Measurements from ENCODE around the gene TGFBR3. TPM values are rescaled to one million over a fixed set of nuclear protein-coding genes. Genes with fewer than 3 reads are reported as not detected.

Gene TGFBR3
- total RNA-seq, 1 donor: 118 TPM

- no peak for DNase-seq (ENCODE audit: low read depth)
These were observed 114.2 kb downstream of the TGFBR3 start for GRCh38 chr1:91771717-91772116.

GRCh38 chr1:91770667-91771268 lies 115.2 kb downstream of the TGFBR3 start:
- no peak for TF ChIP-seq CTCF (IDR thresholded peaks at IDR 0.05; ENCODE audit: insufficient read depth, low read length)
- DNase-seq (ENCODE audit: low read depth): no peak
- H3K4me3 ChIP-seq (ENCODE audit: low read depth, low read length): no peak overlapping the region

More at GRCh38 chr1:91771717-91772116, 114.2 kb downstream of the TGFBR3 start:
- no peak overlapping the region for H3K4me3 ChIP-seq (ENCODE audit: low read depth, low read length)
- TF ChIP-seq CTCF (IDR thresholded peaks at IDR 0.05; ENCODE audit: insufficient read depth, low read length): no peak

- DNase-seq (ENCODE audit: low read depth): no peak
- H3K4me3 ChIP-seq (ENCODE audit: low read depth, low read length): no peak overlapping the region
- no peak for TF ChIP-seq CTCF (IDR thresholded peaks at IDR 0.05; ENCODE audit: insufficient read depth, low read length)
These were observed 116.2 kb downstream of the TGFBR3 start for GRCh38 chr1:91769742-91770141.

GRCh38 chr1:91768786-91769725 lies 116.9 kb downstream of the TGFBR3 start:
- no peak overlapping the region for H3K4me3 ChIP-seq (ENCODE audit: low read depth, low read length)
- no peak for TF ChIP-seq CTCF (IDR thresholded peaks at IDR 0.05; ENCODE audit: insufficient read depth, low read length)
- DNase-seq (ENCODE audit: low read depth): no peak

- H3K4me3 ChIP-seq (ENCODE audit: low read depth, low read length): no peak overlapping the region
- TF ChIP-seq CTCF (IDR thresholded peaks at IDR 0.05; ENCODE audit: insufficient read depth, low read length): no peak
- DNase-seq (ENCODE audit: low read depth): no peak
These were observed 117.8 kb downstream of the TGFBR3 start for GRCh38 chr1:91768120-91768519.

- DNase-seq (ENCODE audit: low read depth): no peak
- TF ChIP-seq CTCF (IDR thresholded peaks at IDR 0.05; ENCODE audit: insufficient read depth, low read length): no peak
- H3K4me3 ChIP-seq (ENCODE audit: low read depth, low read length): no peak overlapping the region
These were observed 119.1 kb downstream of the TGFBR3 start for GRCh38 chr1:91766883-91767282.
